ENCODE results near the gene TUBB8.
"Not testable (repeated sequence)": the region's sequence is repeated elsewhere in the genome, so short reads cannot be mapped to it uniquely, and the experiment has no call there.

TUBB8 gene

GRCh38 chr10:47864-48263 lies 1.2 kb downstream of the TUBB8 start:
- not testable (repeated sequence) for DNase-seq (ENCODE audit: low spot score)

DNA sequence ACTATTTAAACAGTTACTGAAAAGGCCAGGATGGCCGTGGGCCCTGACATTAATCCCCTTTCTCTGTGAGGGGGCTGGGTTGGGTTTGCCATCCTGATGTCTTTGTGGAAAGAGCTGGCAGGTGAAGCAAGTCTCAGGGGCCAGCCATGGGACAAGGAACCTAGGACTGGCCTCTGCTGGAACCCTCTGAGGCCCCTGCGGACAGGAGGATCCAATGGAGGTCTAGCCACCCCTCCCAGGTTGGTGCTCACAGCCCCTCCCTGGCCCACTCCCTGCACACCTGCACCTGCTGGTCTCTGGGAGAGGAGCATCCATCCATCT lies 35.8 kb downstream of the TUBB8 start:
- DNase-seq (ENCODE audit: low spot score), result not testable (repeated sequence)

DNA sequence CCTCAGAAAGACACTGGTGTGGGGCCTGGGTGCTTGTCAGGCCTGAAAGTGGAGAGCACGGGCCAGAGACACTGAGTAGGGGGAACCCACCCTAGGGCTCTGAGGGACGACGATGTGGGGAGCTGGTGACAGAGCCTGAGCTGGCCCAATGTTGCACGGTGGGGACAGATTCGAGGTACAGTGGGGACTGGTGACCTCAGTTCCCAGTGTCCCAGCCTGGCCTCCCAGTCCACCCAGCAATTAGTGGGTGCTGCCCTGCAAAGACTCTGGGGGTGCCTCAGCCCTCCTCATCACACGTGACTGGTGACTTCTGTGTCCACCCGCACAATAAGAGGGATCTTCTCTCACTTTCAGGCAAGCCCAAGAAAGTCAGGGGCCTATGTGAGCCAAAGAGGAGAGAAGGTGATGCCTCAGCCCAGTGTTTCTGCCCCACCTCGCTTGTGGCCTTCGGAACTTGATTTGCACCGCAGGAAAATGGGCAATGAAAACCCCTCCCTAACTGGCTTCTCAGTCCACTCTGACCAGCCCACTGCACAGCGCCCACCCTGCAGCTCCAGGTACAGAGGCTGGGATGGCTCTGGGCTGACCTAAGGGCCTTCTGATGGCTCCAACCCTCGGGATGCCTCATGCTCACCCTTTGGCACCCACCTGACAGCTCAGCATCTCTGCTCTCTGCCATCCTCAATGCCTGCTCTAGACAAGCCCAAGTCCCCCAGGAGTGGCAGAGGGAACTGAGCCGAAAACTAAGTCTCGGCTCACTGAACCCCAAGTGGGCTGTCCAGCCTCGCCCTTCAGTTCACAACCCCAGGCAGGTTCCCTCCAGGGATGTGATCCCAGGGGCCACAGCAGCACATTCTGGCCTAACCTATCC lies 36.4 kb downstream of the TUBB8 start:
- DNase-seq (ENCODE audit: low spot score), result not testable (repeated sequence)

DNA sequence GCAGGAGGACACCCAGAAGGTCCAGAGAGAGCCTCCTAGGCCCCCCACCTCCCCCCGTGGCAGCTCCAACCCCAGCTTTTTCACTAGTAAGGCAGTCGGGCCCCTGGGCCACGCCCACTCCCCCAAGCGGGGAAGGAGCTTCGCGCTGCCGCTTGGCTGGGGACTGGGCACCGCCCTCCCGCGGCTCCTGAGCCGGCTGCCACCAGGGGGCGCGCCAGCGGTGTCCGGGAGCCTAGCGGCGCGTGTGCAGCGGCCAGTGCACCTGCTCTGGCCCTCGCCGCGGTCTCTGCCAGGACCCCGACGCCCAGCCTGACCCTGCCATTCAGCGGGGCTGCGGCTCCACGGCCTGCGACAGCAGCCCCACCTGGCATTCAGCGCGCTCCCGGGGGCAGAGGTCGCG lies 37.8 kb downstream of the TUBB8 start:
- DNase-seq (ENCODE audit: low spot score), result not testable (repeated sequence)

DNA sequence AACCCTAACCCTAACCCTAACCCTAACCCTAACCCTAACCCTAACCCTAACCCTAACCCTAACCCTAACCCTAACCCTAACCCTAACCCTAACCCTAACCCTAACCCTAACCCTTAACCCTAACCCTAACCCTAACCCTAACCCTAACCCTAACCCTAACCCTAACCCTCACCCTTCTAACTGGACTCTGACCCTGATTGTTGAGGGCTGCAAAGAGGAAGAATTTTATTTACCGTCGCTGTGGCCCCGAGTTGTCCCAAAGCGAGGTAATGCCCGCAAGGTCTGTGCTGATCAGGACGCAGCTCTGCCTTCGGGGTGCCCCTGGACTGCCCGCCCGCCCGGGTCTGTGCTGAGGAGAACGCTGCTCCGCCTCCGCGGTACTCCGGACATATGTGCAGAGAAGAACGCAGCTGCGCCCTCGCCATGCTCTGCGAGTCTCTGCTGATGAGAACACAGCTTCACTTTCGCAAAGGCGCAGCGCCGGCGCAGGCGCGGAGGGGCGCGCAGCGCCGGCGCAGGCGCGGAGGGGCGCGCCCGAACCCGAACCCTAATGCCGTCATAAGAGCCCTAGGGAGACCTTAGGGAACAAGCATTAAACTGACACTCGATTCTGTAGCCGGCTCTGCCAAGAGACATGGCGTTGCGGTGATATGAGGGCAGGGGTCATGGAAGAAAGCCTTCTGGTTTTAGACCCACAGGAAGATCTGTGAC lies 38.7 kb downstream of the TUBB8 start:
- DNase-seq (ENCODE audit: low spot score), result not testable (repeated sequence)

Data from AG08396 (cell line).